GM18511 (cell line): Measurements from ENCODE around the gene LMO7.

Experiments used
- ATAC-seq: cut with Tn5 transposase; IDR thresholded peaks from one replicate; pipeline ENCODE4 v1.9.1; 2021; ENCODE audit warnings: mild to moderate bottlenecking, moderate library complexity; ENCODE audit not compliant: unreplicated experiment

The LMO7 gene

DNA sequence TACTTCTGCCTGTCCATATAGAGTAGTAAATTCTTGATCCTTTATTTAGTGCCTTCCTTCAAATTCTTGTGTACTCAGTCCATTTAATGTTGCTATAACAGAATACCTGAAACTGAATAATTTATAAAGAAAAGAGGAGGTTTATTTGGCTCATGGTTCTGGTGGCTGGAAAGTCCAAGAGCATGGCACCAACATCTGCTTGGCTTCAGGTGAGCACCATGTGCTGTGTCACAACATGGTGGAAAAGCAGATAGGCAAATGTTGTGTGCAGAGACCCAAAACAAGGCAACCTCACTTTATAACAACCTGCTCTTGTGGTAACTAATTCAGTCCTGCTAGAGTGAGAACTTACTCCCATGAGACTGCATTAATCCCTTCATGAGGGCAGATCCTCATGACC lies 195.3 kb downstream of the LMO7 start:
- no peak for ATAC-seq

- no peak for ATAC-seq
Measured at GRCh38 chr13:75832812-75833211, 196.7 kb downstream of the LMO7 start.

- ATAC-seq = no peak
Measured at GRCh38 chr13:75836441-75836840, 200.3 kb downstream of the LMO7 start.

DNA sequence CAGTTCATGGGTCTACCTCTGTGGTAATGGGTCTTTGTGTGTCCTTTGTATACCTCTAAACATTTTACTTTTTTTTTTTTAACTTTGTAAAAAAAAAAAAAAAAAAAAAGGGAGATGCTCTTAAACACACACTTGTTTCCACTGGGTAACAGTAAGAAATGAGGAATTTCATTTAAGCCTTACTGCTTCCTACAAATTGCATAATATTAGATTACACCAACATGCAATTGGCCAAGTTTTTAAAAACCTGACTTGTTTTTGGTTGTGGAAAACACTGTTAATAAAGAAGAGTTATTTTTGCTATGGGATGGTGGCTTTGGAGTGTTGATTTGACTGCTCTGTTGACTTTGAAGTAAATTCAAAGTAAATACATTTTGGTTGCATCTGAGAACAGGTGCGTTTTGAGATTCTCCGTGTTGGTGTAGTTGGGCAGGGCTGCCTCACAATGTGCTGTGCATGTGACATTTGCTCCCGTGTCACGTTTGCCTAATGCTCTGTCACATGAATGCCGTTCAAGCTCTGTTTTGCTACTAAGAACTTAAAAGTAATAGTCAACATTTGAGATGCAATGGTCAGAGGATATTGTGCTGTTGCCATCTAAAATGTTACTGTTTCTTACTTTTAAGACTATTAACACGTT lies 202.4 kb downstream of the LMO7 start:
- ATAC-seq = no peak

DNA sequence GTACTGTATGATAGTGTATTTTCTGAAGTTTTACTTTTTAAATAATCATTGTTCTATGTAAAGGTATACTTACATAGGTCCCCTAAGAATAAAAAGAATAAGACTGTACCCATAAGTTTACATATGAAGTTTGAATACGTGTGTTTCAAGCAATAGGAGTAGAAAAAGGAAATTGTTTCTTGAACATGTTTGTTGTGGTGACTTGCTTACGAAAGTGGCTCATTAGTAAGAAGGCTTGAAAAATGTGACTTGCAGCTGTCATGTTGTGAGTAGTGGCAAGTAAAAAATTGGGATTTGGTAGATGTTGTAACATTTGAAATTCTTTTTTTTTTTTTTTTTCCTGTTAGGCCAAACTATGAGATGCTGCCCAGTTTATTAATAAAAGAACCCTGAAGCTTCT lies 203.3 kb downstream of the LMO7 start:
- ATAC-seq = no peak

GRCh38 chr13:75841905-75842304 lies 205.8 kb downstream of the LMO7 start:
- ATAC-seq = no peak

DNA sequence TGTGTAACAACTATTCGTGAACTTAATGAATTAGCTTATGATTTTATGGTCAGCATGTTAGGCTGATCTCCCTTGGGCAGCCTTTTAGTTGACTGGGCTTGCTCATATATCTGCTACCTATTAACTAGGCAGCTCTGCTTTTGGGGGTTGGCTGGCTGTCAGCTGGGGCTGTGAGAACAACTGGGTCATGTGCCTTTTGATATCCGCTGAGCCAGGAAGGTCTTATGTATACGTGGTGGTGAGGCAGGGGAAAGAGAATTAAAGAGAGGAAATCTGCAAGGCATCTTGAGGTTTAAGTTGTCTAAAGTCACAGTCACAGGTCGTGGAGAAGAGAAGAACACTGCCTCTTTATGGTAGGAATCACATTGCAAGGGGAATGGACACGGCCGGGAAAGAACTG lies 206.9 kb downstream of the LMO7 start:
- ATAC-seq = no peak

DNA sequence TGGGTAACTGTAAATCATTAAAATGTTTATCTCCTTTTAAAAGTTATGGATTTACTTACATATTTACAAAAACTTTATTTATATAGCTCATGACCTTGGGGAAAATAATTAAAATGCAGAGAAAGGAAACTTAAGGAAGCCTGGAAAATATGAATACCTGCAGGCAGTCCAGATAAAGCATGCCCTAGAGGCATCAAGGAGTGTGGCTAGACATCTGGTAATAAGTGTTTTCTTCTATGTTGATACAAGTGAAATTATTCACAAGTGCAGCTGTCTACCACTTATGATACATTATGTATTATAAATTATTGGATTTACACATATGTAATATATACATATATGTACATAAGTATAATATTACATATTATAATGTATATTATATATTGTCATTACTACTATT lies 207.9 kb downstream of the LMO7 start:
- ATAC-seq = no peak

DNA sequence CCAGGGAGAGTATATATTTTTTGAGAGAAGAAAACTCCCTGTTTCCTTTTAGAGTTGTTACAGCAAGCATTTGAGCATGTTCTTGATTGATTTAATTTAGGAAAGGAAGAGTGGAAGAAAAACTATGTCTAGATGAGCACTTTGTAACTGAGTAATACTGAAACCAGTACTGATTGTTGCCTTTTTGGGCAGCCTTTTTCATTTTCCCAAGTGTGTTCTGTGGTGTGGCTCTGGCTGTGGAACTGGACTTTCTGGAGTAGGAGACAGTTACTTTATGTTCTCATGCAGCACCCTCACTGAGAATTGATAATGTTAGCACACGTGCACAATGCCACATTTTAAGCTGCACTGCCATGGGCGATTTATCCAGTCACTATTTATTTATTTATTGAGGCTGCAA lies 211.5 kb downstream of the LMO7 start:
- ATAC-seq = peak; percentile 70

DNA sequence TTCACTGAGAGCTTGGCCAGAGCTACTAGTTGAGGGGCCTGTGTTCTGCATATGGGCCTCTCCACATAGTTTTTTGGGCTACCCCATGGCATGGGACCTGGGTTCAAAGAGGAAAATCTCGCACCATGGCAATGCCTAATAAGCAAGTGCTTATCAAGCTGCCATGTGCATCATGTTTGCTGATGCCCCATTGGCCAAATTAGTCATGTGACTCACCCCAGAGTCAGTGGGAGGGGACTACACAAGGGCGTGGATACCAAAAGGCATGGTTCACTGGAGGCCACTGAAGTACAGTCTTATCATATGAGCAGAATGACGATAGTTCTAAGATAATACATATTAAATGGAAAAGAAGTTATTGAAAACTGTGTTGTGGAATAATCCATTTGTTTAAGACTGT lies 214.8 kb downstream of the LMO7 start:
- no peak for ATAC-seq

DNA sequence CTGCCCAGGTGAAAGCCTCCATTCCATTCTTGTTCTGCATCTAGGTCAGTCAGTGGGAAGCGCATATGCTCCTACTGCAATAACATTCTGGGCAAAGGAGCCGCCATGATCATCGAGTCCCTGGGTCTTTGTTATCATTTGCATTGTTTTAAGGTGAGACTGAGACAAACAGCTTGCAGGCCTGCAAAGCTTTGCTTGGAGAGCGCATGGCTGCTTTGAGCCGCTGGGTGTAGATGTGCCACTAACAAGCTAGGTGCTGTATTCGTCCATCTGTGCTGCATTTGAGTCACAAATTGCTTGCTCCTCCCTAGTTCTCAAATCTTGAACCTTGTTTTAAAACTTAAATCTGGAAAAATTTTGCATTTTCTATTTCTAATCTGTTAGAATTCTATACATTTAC lies 219.1 kb downstream of the LMO7 start:
- no peak for ATAC-seq

DNA sequence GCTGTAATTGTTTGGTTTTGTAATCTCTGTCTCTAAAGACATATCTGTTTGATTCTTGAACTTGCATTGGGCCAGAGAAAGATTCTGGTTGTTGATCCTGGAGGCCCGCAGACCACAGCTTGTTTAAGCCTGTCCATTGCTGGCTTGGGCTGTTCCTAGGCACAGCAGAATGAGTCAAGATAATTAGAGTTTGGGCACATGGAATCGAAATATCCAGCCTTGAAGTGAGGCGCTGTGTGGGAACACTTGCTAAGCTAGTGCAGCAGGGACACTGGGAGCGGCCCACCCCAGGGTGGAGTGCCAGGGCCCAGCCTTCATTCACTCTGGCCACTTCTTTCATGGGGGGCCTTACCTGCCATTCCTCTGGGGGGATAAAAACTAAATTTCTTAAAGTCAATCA lies 219.7 kb downstream of the LMO7 start:
- no peak for ATAC-seq

DNA sequence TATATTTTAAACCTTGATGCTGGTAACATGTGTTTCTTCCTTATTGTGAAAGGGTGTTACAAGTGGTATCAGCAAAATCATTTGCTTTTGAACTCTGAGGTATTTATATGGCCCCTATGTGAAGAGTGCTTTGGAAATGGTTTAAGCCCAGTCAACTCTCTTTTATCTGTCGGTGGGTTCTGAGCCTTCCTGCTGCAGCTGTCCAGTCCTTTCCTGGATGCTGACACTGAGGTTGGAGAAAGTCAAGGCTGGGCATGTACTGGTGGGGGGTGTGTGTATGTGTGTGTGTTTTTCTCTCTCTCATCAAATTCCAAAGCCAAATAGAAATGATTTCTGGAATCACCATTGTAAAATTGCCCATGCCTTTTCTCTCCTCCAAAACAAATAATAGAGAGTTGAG lies 221.2 kb downstream of the LMO7 start:
- no peak for ATAC-seq

GRCh38 chr13:75860935-75861334 lies 224.8 kb downstream of the LMO7 start:
- ATAC-seq = no peak

GRCh38 chr13:75861786-75862185 lies 225.7 kb downstream of the LMO7 start:
- ATAC-seq = no peak

DNA sequence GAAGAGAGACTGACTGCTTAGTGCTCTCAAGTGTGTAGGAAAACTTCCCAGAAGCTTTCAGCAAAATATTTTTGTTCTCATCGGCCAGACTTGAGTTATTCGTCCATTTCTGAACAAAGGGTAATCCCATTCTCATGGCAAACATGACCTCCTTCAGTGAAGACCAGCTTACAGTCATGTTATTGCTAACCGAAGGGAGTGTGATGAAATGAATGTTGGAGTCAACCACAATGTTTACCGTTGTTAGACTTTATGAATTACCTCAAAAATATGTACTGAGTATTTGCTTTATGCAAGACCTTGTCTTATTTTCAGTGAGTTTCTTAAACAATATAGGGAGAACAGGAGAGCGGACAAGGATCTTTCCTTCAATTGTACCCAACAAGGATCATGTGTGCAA lies 228.6 kb downstream of the LMO7 start:
- no peak for ATAC-seq

DNA sequence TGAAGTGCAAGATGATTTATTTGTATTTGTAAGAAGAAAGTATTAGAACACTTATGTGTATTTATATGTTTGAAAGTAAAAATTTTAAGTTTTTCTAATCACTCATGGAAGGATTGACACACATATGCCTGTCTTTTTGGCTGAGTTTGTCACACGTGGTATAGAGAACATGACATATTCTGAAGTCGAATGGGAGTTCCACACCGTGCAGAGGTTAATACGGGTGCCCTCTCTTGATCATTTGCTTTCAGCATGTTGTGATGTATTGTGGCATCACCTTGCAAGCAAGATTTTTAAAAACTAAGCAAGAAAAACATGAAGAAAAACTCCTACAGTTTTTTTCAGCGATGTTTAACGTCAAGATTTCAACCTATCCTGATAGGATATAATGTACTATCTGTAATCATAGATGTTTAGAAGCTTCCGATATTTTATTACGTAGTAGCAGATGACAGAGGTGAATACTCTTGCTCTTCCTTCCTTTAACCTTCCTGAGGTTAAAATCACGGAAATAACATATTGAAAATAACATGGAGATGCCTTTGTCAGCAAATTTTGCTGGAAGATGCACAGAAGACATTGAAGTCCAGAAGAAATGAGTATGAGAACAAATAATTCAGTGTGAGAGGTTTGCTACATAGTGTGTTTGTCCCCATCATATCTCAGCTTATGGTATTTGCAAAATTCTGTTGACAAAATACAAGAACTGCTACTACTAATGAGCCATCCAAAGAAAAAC lies 231.4 kb downstream of the LMO7 start:
- no peak for ATAC-seq

- ATAC-seq = no peak
Measured at GRCh38 chr13:75869981-75870380, 233.9 kb downstream of the LMO7 start.

- no peak for ATAC-seq
Measured at GRCh38 chr13:75870397-75870903, 234.3 kb downstream of the LMO7 start.

GRCh38 chr13:75871059-75871458 lies 234.9 kb downstream of the LMO7 start:
- ATAC-seq = no peak

- ATAC-seq = no peak
Measured at GRCh38 chr13:75872980-75873379, 236.8 kb downstream of the LMO7 start.

DNA sequence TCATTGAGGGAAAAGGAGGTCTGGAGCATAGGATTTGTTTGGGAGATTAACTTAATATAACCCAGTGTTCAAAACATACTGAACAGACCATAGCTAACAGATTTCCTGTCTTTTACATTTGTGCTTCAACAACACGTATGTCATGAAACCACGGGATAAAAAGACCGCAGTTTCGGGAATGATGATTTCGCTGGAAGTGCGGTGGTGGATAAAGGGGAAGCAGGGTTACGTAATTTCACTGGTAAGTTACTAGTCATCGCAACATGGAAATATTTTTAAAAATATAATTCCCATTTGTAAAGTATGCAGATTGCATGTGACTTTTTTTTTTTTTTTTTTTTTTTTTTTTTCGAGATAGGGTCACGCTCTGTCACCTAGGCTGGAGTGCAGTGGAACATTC lies 237.4 kb downstream of the LMO7 start:
- no peak for ATAC-seq

DNA sequence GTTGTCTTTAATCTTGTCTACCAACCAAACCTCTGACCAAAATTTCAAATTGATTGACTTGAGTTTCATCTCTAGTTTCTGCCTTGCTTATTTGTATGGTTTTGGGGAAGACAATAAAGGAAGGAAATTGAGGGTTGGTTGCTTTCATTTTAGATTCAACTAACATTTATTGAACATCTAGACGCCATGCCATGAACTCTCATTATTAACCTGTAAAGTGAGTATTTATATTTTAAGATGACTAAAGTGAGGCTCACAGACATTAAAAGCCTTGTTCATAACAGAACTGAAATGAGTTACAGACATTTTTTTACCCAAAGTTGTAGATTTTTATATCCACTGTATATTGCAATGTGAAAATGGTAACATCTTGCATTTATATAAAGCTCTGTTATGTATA lies 239.3 kb downstream of the LMO7 start:
- no peak for ATAC-seq
